Left ventricle myocardium inferior (tissue), 1 donor: ENCODE data around the gene DDX1. TPM values are rescaled to one million over a fixed set of nuclear protein-coding genes. Genes with fewer than 3 reads are reported as not detected.
A peak's percentile ranks its signal among the peaks of the same experiment; 100 is the strongest.
"Not testable (repeated sequence)": the region's sequence is repeated elsewhere in the genome, so short reads cannot be mapped to it uniquely, and the experiment has no call there.

Experiments
- DNase-seq: peaks from one replicate; pipeline ENCODE4 v3.0.0-alpha.2; 2020
- H3K27ac ChIP-seq: fragments of 200-600 bp; replicated peaks from 2 replicates; pipeline ENCODE4 v1.8.0; 2021
- H3K27me3 ChIP-seq: fragments of 200-600 bp; 2 replicates; pipeline ENCODE4 v1.8.0; 2021; ENCODE audit warnings: low read depth
- H3K36me3 ChIP-seq: fragments of 200-600 bp; 2 replicates; pipeline ENCODE4 v1.8.0; 2021
- H3K4me1 ChIP-seq: fragments of 200-600 bp; 2 replicates; pipeline ENCODE4 v1.8.0; 2021
- H3K4me3 ChIP-seq: fragments of 200-600 bp; 2 replicates; pipeline ENCODE4 v1.8.0; 2021; ENCODE audit warnings: mild to moderate bottlenecking, moderate library complexity
- H3K9me3 ChIP-seq: fragments of 200-600 bp; replicated peaks from 2 replicates; pipeline ENCODE4 v1.8.0; 2021
- intact Hi-C: fragments of 100-400 bp; cut with micrococcal nuclease; formaldehyde crosslinking; loops from one replicate; pipeline ENCODE4 v1.11.0; 2022
- long read RNA-seq: library from polyadenylated mRNA; unstranded; transcript quantifications from one replicate; pipeline ENCODE4 v2.0.0, GENCODE V29; 2021
- total RNA-seq: library from RNA; stranded (reverse); fragmentation: NEBNext Ultra II Directional; extraction: Animal tissue kit (Norgen Biotek cat#: 25700); gene quantifications from one replicate; pipeline ENCODE4 v1.2.1, GENCODE V29; 2021
- TF ChIP-seq, protein P1 (sequence below): fragments of 200-600 bp; IDR thresholded peaks from 2 replicates; pipeline ENCODE4 v1.8.0; 2021; ENCODE audit warnings: antibody characterized with exemption, mild to moderate bottlenecking, borderline replicate concordance
- donor health status: DM: no; HTN: yes; CAD: no; lungs with severe emphysema.

Gene DDX1
- 156 TPM for total RNA-seq
- long read RNA-seq, transcript DDX1-201 (26 exons, 2,739 nt) = major isoform, 237 of 266 reads
- long read RNA-seq, partial matches to known transcripts = 13 of 266 reads
- long read RNA-seq, other reads (novel, unspliced or antisense) = 16 of 266 reads

DNA sequence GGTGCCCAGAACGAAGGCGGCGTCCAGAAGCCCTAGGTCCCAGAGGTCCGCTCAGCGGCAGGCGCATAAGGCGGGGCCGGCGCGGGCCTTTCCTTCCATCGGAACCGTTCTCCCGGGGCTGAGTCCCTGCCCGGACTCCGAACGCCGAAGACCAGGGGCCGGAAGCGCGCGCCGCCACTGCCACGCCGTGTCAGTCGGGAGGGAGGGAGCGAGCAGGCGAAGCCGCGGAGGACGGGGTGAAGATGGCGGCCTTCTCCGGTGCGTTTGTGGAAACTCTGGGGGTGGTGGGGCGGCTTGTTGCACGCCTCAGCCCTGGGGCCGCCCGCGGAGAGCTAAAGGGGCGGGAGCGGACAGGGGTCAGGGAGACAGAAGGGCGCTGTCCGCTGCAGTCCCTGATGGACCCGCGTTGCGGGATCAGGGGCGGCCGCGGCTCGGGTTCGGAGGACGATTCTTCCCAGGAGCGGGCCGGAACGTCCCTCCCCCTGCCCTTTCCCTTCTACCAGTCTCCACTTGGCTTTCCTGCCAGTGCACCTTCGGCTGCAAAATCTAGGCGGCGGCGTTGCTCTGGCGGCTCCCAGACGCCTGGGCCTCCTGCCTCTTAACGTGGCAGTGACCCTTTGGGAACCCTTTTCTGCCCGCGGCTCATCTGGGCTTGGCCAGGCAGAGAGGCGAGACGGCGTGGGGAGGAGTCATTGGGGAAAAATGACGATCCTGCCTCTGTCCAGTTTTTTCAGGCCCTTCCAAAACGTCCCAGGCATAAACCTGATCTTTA is at the start of gene DDX1:
Gene DDX1, plus strand, starts transcription at position 177 of the 772 bp plus-strand sequence. Its CDS starts 66 bp downstream, at position 243.
- peaks cover 41% of the 10 kb centered on the region for H3K4me1 ChIP-seq
- H3K27ac ChIP-seq = peak within 1 kb of the TSS; percentile 98
- H3K4me3 ChIP-seq = peak within 1 kb of the TSS; percentile 98
- H3K27me3 ChIP-seq = no peaks in the 10 kb centered on the region
- no peaks in the 10 kb centered on the region for H3K9me3 ChIP-seq
- intact Hi-C loops = no loop called here
- peak; percentile 84 for DNase-seq
- H3K36me3 ChIP-seq = peaks cover 18% of the 10 kb centered on the region
- TF ChIP-seq, protein P1, sequence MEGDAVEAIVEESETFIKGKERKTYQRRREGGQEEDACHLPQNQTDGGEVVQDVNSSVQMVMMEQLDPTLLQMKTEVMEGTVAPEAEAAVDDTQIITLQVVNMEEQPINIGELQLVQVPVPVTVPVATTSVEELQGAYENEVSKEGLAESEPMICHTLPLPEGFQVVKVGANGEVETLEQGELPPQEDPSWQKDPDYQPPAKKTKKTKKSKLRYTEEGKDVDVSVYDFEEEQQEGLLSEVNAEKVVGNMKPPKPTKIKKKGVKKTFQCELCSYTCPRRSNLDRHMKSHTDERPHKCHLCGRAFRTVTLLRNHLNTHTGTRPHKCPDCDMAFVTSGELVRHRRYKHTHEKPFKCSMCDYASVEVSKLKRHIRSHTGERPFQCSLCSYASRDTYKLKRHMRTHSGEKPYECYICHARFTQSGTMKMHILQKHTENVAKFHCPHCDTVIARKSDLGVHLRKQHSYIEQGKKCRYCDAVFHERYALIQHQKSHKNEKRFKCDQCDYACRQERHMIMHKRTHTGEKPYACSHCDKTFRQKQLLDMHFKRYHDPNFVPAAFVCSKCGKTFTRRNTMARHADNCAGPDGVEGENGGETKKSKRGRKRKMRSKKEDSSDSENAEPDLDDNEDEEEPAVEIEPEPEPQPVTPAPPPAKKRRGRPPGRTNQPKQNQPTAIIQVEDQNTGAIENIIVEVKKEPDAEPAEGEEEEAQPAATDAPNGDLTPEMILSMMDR = peak; percentile 15

- DNase-seq, H3K36me3 ChIP-seq, H3K4me3 ChIP-seq, intact Hi-C loops, H3K9me3 ChIP-seq, H3K27me3 ChIP-seq: not testable (repeated sequence)
- H3K27ac ChIP-seq = peak overlapping the region; percentile 53
- peaks cover 16% of the 10 kb centered on the region for H3K4me1 ChIP-seq
These were observed 49.4 kb upstream of the DDX1 start for GRCh38 chr2:15542269-15542668.

GRCh38 chr2:15543053-15543452 is 48.6 kb upstream of the DDX1 start:
- H3K27me3 ChIP-seq = no peaks in the 10 kb centered on the region
- intact Hi-C loops = no loop called here
- peak overlapping the region; percentile 53 for H3K27ac ChIP-seq
- no peak overlapping the region for H3K4me3 ChIP-seq
- no peak for DNase-seq
- no peaks in the 10 kb centered on the region for H3K9me3 ChIP-seq
- H3K4me1 ChIP-seq = peaks cover 14% of the 10 kb centered on the region
- H3K36me3 ChIP-seq = peaks cover 3% of the 10 kb centered on the region
- TF ChIP-seq, protein P1 = no peak

- H3K27ac ChIP-seq = peak overlapping the region; percentile 53
- no peak overlapping the region for H3K4me3 ChIP-seq
- intact Hi-C loops = no loop called here
- no peaks in the 10 kb centered on the region for H3K27me3 ChIP-seq
- TF ChIP-seq, protein P1 = no peak
- peaks cover 8% of the 10 kb centered on the region for H3K36me3 ChIP-seq
- no peak for DNase-seq
- H3K9me3 ChIP-seq = no peaks in the 10 kb centered on the region
- H3K4me1 ChIP-seq = peaks cover 14% of the 10 kb centered on the region
These were observed 48.1 kb upstream of the DDX1 start for GRCh38 chr2:15543541-15543940.

DNA sequence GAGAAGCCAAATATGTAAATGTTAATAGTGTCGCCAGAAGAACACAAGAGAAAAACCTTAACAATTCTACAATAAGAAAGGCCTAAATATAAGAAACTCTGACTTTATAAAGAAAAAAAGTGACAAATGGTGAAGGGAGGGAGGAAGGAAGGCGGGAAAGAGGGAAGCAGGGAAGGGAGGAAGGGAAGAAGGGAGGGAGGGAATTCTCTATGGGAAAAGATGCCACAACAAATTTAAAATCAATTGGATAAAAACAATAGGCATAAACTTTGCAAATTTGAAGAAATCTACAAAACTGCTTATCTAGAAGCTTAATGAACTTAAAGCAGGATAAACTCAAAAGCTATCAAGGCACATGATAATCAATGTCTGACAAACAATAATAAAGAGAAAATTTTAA is 47.4 kb upstream of the DDX1 start:
- H3K27me3 ChIP-seq = no peaks in the 10 kb centered on the region
- no peak overlapping the region for H3K4me3 ChIP-seq
- peaks cover 9% of the 10 kb centered on the region for H3K4me1 ChIP-seq
- intact Hi-C loops = no loop called here
- no peaks in the 10 kb centered on the region for H3K9me3 ChIP-seq
- H3K27ac ChIP-seq = peak overlapping the region; percentile 53
- H3K36me3 ChIP-seq = peaks cover 15% of the 10 kb centered on the region
- TF ChIP-seq, protein P1 = no peak
- no peak for DNase-seq
